ENCODE measurements around the gene UPP1. TPM values are rescaled to one million over a fixed set of nuclear protein-coding genes. Genes with fewer than 3 reads are reported as not detected.
A peak's percentile ranks its signal among the peaks of the same experiment; 100 is the strongest.

The UPP1 gene
- total RNA-seq, 4 donors from 2014 or later: 21.5 to 178 (median 49.6) TPM

DNA sequence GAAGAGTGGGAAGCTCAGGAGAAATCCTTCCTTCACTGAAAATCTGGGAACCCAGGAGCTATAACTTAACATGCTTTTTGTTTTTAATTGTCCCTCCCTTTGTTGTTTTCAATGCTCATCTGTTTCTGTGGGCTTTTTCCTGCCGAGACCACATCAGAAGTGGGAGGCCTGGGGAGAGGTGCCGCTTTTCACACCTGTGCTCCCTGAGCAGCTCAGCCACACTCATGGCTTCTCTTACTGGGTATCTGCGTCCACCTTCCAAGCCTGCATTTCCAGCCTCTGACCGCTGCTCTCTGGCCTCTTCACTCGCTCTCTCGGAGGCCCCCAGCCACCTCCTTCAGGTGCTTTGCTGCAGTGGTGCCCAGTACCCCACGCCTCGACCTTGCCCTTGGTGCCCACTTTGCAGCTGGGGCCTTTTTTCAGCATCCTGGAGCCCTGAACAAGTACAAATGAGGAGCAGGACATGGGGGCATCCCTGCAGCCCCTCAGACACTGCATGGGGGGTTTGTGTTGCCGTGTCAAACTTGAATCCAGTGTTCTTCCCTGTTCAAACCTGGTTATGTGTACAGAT is 43.8 kb upstream of the UPP1 start:
- intact Hi-C loops (cut with DNase I): no loop called here
- Histone ChIP-seq H3K27ac (no peak overlapping the region), H3K9me3 (no peaks in the 10 kb centered on the region), H3K4me1 (no peaks in the 10 kb centered on the region), H3K36me3 (no peaks in the 10 kb centered on the region), H3K4me3 (no peak overlapping the region), H3K27me3 (no peaks in the 10 kb centered on the region)
- TF ChIP-seq POLR2A (IDR thresholded peaks at IDR 0.05): no peak
- TF ChIP-seq, protein P1, sequence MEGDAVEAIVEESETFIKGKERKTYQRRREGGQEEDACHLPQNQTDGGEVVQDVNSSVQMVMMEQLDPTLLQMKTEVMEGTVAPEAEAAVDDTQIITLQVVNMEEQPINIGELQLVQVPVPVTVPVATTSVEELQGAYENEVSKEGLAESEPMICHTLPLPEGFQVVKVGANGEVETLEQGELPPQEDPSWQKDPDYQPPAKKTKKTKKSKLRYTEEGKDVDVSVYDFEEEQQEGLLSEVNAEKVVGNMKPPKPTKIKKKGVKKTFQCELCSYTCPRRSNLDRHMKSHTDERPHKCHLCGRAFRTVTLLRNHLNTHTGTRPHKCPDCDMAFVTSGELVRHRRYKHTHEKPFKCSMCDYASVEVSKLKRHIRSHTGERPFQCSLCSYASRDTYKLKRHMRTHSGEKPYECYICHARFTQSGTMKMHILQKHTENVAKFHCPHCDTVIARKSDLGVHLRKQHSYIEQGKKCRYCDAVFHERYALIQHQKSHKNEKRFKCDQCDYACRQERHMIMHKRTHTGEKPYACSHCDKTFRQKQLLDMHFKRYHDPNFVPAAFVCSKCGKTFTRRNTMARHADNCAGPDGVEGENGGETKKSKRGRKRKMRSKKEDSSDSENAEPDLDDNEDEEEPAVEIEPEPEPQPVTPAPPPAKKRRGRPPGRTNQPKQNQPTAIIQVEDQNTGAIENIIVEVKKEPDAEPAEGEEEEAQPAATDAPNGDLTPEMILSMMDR (IDR thresholded peaks at IDR 0.05): no peak
- 58 to 64% methylated on average over 7 to 8 of the region's 9 CpGs for whole genome bisulfite sequencing, 2 donors
- no peak for DNase-seq

DNA sequence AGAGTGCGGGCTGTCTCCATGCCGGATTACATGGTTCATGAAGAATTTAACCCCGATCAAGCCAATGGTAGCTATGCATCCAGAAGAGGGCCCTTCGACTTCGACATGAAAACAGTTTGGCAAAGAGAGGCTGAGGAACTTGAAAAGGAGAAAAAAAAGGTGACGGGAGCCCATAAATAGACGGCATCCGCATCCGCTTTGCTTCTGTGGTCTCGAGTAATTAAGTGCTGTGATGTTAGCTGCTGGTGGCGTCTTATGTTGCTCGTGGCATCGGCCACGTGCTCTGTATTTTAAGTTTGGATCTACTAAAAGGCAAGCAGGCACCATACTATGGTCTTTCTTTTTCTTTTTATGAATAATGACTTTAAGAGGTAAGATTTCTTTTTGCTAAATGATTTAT is 42.6 kb upstream of the UPP1 start:
- intact Hi-C loops (cut with DNase I): no loop called here
- 64 to 72% methylated on average over 14 of the region's 14 CpGs for WGBS, 2 donors
- no peaks in the 10 kb centered on the region for H3K27me3 ChIP-seq
- no peak for DNase-seq
- no peak for TF ChIP-seq POLR2A (IDR thresholded peaks at IDR 0.05)
- TF ChIP-seq, protein P1 (IDR thresholded peaks at IDR 0.05): no peak
- no peaks in the 10 kb centered on the region for H3K4me1 ChIP-seq
- no peaks in the 10 kb centered on the region for H3K9me3 ChIP-seq
- H3K27ac ChIP-seq: no peak overlapping the region
- no peaks in the 10 kb centered on the region for H3K36me3 ChIP-seq
- no peak overlapping the region for H3K4me3 ChIP-seq

DNA sequence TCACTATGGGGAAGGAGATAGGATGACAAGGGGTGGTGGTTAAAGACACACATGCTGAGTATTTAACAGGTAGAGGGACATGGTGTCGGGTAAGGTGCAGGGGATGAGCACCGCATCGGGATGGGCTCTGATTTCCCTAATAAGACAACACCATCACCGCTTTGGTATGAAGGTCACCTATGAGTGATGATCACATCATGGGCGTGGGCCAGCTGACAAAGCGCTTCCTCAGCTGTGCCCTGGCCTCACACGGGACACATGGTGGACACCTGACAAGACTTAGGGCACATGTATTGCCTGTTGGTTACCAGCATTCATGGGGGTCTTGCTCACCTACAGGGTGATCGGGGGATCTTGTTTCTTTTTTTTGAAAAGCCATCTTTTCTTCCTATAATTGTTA is 41.0 kb upstream of the UPP1 start:
- no peaks in the 10 kb centered on the region for H3K4me1 ChIP-seq
- intact Hi-C loops (cut with DNase I): no loop called here
- no peaks in the 10 kb centered on the region for H3K27me3 ChIP-seq
- H3K9me3 ChIP-seq: no peaks in the 10 kb centered on the region
- DNase-seq: no peak
- H3K36me3 ChIP-seq: no peaks in the 10 kb centered on the region
- no peak overlapping the region for H3K4me3 ChIP-seq
- no peak for TF ChIP-seq POLR2A (IDR thresholded peaks at IDR 0.05)
- TF ChIP-seq, protein P1 (IDR thresholded peaks at IDR 0.05): no peak
- no peak overlapping the region for H3K27ac ChIP-seq
- WGBS, 2 donors: 64 to 78% methylated on average over 8 of the region's 8 CpGs

DNA sequence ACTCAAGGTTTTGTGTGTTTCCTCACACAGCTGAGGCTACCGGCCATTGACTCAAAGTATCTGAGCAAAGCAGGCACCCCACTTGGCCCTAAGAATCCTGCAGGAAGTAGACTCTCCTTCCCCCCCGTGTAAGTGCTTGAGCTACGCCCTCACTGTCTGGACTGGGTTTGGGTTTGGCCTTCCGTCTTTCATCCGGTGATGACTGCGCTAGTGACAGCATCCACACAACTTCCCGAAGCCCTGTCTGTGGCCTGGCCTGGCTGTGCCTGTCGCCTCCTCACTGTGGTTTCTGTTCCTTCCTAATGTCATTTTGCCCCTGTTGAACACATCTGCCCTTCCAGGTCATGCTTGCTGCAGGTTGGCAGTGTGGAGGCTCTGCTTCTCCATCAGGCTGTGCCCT is 39.2 kb upstream of the UPP1 start:
- no peak for DNase-seq
- WGBS, 2 donors: 68 to 80% methylated on average over 8 of the region's 8 CpGs
- Histone ChIP-seq H3K36me3 (no peaks in the 10 kb centered on the region), H3K9me3 (no peaks in the 10 kb centered on the region), H3K27ac (peak overlapping the region in 2 of 4 donors; percentile 17 to 25), H3K27me3 (no peaks in the 10 kb centered on the region), H3K4me3 (no peak overlapping the region), H3K4me1 (no peaks in the 10 kb centered on the region)
- intact Hi-C loops (cut with DNase I): no loop called here
- no peak for TF ChIP-seq POLR2A (IDR thresholded peaks at IDR 0.05)
- TF ChIP-seq, protein P1 (IDR thresholded peaks at IDR 0.05): no peak

DNA sequence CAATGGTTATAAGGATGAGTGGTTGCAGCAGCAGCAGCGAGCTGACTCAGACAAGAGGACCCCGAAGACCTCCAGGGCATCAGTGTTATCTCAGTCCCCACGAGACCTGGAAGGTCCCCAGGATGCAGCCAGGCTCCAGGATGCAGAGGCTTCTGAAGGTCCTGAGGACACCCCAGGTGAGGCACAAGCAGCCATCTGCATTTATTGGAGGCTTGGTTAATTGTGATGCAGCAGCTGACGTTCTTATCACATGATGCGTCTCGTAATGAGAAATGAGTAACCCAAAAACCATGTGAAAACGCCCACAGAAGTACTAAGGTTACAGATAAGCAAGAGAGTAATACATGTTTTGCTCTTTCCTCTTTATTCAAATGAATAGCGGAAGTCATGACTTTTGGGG is 36.3 kb upstream of the UPP1 start:
- 59 to 61% methylated on average over 8 of the region's 8 CpGs for WGBS, 2 donors
- Histone ChIP-seq H3K9me3 (peaks cover 0 to 5% (median 0%) of the 10 kb centered on the region in 3 donors), H3K4me3 (no peak overlapping the region), H3K36me3 (no peaks in the 10 kb centered on the region), H3K4me1 (no peaks in the 10 kb centered on the region), H3K27ac (no peak overlapping the region), H3K27me3 (no peaks in the 10 kb centered on the region)
- no peak for DNase-seq
- intact Hi-C loops (cut with DNase I): no loop called here
- no peak for TF ChIP-seq POLR2A (IDR thresholded peaks at IDR 0.05)
- TF ChIP-seq, protein P1 (IDR thresholded peaks at IDR 0.05): no peak

Measured in esophagus squamous epithelium (tissue), 5 donors.